ENCODE measurements around the gene SETD5. TPM values are rescaled to one million over a fixed set of nuclear protein-coding genes. Genes with fewer than 3 reads are reported as not detected.

Gene SETD5
- total RNA-seq, 2 donors from 2014 or later: 261 to 289 TPM

DNA sequence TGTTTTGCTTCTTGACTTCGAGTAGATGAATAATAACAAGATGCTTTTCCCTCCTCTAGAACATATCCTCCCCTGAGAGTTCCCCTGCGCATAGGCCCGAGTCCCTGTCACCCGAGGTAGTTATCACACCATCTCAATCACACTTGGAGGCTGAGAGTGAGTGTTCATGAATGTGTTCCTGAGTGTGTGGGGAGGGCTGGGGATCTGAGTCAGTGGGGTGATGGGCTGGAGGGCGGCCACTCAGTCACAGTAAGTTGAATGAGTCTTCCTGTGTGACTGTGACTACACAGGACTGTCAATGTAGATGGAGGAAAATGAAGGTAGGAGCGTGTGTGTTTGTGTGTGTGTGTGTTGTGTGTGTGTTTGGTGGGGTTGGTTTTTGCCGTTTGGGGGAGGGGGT, 71.0 kb downstream of the SETD5 start:
- no peaks in the 10 kb centered on the region for H3K27me3 ChIP-seq (ENCODE audit: control insufficient read depth, insufficient read depth, low read length, poor library complexity, severe bottlenecking)
- Mint-ChIP-seq H3K36me3 (ENCODE audit: low read depth) (peaks cover 75% of the 10 kb centered on the region), H3K27me3 (ENCODE audit: insufficient read depth) (no peaks in the 10 kb centered on the region), H3K9me3 (no peaks in the 10 kb centered on the region), H3K27ac (no peak overlapping the region), H3K4me3 (no peak overlapping the region), H3K4me1 (no peaks in the 10 kb centered on the region)
- H3K4me1 ChIP-seq (ENCODE audit: control insufficient read depth, insufficient read depth, low read length): no peaks in the 10 kb centered on the region
- WGBS, 2 experiments (ENCODE audit: insufficient coverage in 1 of 2, insufficient read length in 1 of 2): 92 to 100% methylated on average over 1 to 6 of the region's 7 CpGs
- H3K27ac ChIP-seq (ENCODE audit: low read depth, low read length): no peak overlapping the region
- TF ChIP-seq, protein P1, sequence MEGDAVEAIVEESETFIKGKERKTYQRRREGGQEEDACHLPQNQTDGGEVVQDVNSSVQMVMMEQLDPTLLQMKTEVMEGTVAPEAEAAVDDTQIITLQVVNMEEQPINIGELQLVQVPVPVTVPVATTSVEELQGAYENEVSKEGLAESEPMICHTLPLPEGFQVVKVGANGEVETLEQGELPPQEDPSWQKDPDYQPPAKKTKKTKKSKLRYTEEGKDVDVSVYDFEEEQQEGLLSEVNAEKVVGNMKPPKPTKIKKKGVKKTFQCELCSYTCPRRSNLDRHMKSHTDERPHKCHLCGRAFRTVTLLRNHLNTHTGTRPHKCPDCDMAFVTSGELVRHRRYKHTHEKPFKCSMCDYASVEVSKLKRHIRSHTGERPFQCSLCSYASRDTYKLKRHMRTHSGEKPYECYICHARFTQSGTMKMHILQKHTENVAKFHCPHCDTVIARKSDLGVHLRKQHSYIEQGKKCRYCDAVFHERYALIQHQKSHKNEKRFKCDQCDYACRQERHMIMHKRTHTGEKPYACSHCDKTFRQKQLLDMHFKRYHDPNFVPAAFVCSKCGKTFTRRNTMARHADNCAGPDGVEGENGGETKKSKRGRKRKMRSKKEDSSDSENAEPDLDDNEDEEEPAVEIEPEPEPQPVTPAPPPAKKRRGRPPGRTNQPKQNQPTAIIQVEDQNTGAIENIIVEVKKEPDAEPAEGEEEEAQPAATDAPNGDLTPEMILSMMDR (conservative IDR thresholded peaks at IDR 0.05): no peak
- no peak for DNase-seq
- H3K4me3 ChIP-seq (ENCODE audit: low read length): no peak overlapping the region
- H3K36me3 ChIP-seq (ENCODE audit: control insufficient read depth, insufficient read depth, low read length): peaks cover 97% of the 10 kb centered on the region
- H3K9ac ChIP-seq (ENCODE audit: extremely low read depth, low read length, poor library complexity, severe bottlenecking): no peak overlapping the region
- H3K9me3 ChIP-seq (ENCODE audit: control insufficient read depth, low read length): no peaks in the 10 kb centered on the region

DNA sequence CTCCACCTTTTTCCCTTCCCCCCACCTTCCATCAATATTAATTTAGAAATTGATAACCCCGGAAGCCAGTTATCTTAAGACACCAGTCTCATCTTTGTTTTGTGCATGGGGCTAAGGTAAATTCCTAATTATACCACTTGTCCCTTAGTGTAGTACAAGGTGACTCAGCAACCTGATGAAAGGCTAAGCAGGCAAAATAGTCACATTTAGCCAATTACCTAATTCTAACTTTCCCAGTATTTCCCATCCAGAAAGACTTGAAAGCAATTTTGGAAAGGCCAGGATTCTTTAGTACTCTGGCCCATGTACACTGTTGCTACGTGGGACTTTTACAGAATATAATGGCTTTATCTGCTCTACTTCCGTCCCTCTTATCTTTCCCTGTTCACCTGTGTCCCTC, 72.6 kb downstream of the SETD5 start:
- H3K27me3 Mint-ChIP-seq (ENCODE audit: insufficient read depth): no peaks in the 10 kb centered on the region
- no peaks in the 10 kb centered on the region for H3K4me1 ChIP-seq (ENCODE audit: control insufficient read depth, insufficient read depth, low read length)
- H3K9me3 Mint-ChIP-seq: no peaks in the 10 kb centered on the region
- H3K27ac ChIP-seq (ENCODE audit: low read depth, low read length): no peak overlapping the region
- H3K4me3 ChIP-seq (ENCODE audit: low read length): no peak overlapping the region
- TF ChIP-seq, protein P1 (conservative IDR thresholded peaks at IDR 0.05): no peak
- no peaks in the 10 kb centered on the region for H3K4me1 Mint-ChIP-seq
- 97% methylated on average over 3 of the region's 3 CpGs for WGBS, 2 experiments (ENCODE audit: insufficient coverage in 1 of 2, insufficient read length in 1 of 2)
- H3K36me3 ChIP-seq (ENCODE audit: control insufficient read depth, insufficient read depth, low read length): peaks cover 98% of the 10 kb centered on the region
- DNase-seq: no peak
- H3K27me3 ChIP-seq (ENCODE audit: control insufficient read depth, insufficient read depth, low read length, poor library complexity, severe bottlenecking): no peaks in the 10 kb centered on the region
- no peak overlapping the region for H3K4me3 Mint-ChIP-seq
- no peak overlapping the region for H3K9ac ChIP-seq (ENCODE audit: extremely low read depth, low read length, poor library complexity, severe bottlenecking)
- H3K36me3 Mint-ChIP-seq (ENCODE audit: low read depth): peaks cover 77% of the 10 kb centered on the region
- peak overlapping the region; percentile 11 for H3K27ac Mint-ChIP-seq
- no peaks in the 10 kb centered on the region for H3K9me3 ChIP-seq (ENCODE audit: control insufficient read depth, low read length)

DNA sequence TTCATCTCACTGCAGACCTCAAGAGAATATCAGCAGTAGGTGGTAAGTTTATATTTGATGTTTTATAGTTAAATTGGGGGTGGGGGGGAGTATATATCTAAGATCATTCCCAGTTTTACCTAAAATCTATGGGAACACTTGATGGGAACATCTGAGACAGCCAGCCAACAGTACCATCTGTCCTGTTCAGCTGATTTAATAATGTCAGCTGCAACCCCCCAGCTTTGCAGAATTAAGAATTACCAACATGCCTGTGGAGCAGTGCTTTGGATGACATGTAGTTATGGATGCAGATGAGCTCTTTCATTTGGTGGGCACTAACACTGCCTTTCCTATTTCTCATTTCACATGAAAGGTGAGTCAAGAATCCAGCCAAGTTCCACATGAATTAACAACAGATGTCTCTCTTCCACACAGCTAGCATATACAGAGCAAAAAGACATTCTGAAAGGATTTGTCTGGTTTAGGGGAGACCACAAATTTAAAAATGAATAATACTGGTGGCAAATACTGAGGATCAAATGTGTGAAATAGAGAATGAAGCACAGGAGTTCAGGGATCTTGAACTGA, 76.2 kb downstream of the SETD5 start:
- Histone ChIP-seq H3K27ac (ENCODE audit: low read depth, low read length) (no peak overlapping the region), H3K9me3 (ENCODE audit: control insufficient read depth, low read length) (no peaks in the 10 kb centered on the region), H3K4me3 (ENCODE audit: low read length) (no peak overlapping the region), H3K36me3 (ENCODE audit: control insufficient read depth, insufficient read depth, low read length) (peaks cover 97% of the 10 kb centered on the region), H3K4me1 (ENCODE audit: control insufficient read depth, insufficient read depth, low read length) (no peaks in the 10 kb centered on the region), H3K9ac (ENCODE audit: extremely low read depth, low read length, poor library complexity, severe bottlenecking) (no peak overlapping the region), H3K27me3 (ENCODE audit: control insufficient read depth, insufficient read depth, low read length, poor library complexity, severe bottlenecking) (no peaks in the 10 kb centered on the region)
- H3K9me3 Mint-ChIP-seq: no peaks in the 10 kb centered on the region
- no peaks in the 10 kb centered on the region for H3K4me1 Mint-ChIP-seq
- H3K4me3 Mint-ChIP-seq: no peak overlapping the region
- TF ChIP-seq, protein P1 (conservative IDR thresholded peaks at IDR 0.05): no peak
- peaks cover 85% of the 10 kb centered on the region for H3K36me3 Mint-ChIP-seq (ENCODE audit: low read depth)
- H3K27me3 Mint-ChIP-seq (ENCODE audit: insufficient read depth): no peaks in the 10 kb centered on the region
- no peak overlapping the region for H3K27ac Mint-ChIP-seq
- no peak for DNase-seq

Data from endodermal cell (in vitro differentiated cells).